PFSK-1 (cell line): ENCODE data around the gene SLCO2B1.

Experiments
- POLR2AphosphoS5 ChIP-seq: IDR thresholded peaks from 2 replicates; pipeline ENCODE4 v1.6.1; 2012; ENCODE audit warnings: low read depth, mild to moderate bottlenecking, control low read depth, low read length, moderate library complexity
- REST ChIP-seq, 2 experiments: IDR thresholded peaks; 2 replicates each; pipeline versions ENCODE4 v1.6.1 to v1.8.0; 2011 to 2012; ENCODE audit warnings: low read depth in 2 of 2, low read length in 2 of 2, control low read depth in 1 of 2, inconsistent platforms in 1 of 2, mild to moderate bottlenecking in 1 of 2, moderate library complexity in 1 of 2; ENCODE audit not compliant: insufficient read depth in 1 of 2
- SIN3A ChIP-seq: IDR thresholded peaks from 2 replicates; pipeline ENCODE4 v1.6.1; 2012; ENCODE audit warnings: mild to moderate bottlenecking, low read length, moderate library complexity, borderline replicate concordance; ENCODE audit not compliant: insufficient read depth
- TAF1 ChIP-seq: IDR thresholded peaks from 2 replicates; pipeline ENCODE4 v1.6.1; 2012; ENCODE audit warnings: low read length, control low read depth, borderline replicate concordance; ENCODE audit not compliant: insufficient read depth

GRCh38 chr11:75202195-75202594 lies 51.3 kb downstream of the SLCO2B1 start:
- TF ChIP-seq REST (IDR thresholded peaks at IDR 0.05; ENCODE audit: insufficient read depth in 1 of 2, low read depth in 2 of 2, low read length in 2 of 2) (no peak), POLR2AphosphoS5 (no peak), TAF1 (no peak), SIN3A (no peak)
